Vagina (tissue), 2 donors: Measurements from ENCODE around the gene RASSF8.

ENCODE experiments used
- CTCF ChIP-seq, 3 experiments: fragments of 450-650 bp in 2 of 3; fragments of 200-600 bp in 1 of 3; sonication (generic) in 1 of 3; IDR thresholded peaks; one replicate each; pipeline ENCODE4 v1.5.1; 2017 to 2019; ENCODE audit warnings: antibody characterized with exemption in 3 of 3, mild to moderate bottlenecking in 2 of 3, moderate library complexity in 2 of 3
- POLR2A ChIP-seq, 2 donors: fragments of 450-650 bp; IDR thresholded peaks; one replicate each; pipeline ENCODE4 v1.6.1; 2017; ENCODE audit warnings: antibody characterized with exemption in 2 of 2, mild to moderate bottlenecking in 2 of 2, moderate library complexity in 2 of 2

DNA sequence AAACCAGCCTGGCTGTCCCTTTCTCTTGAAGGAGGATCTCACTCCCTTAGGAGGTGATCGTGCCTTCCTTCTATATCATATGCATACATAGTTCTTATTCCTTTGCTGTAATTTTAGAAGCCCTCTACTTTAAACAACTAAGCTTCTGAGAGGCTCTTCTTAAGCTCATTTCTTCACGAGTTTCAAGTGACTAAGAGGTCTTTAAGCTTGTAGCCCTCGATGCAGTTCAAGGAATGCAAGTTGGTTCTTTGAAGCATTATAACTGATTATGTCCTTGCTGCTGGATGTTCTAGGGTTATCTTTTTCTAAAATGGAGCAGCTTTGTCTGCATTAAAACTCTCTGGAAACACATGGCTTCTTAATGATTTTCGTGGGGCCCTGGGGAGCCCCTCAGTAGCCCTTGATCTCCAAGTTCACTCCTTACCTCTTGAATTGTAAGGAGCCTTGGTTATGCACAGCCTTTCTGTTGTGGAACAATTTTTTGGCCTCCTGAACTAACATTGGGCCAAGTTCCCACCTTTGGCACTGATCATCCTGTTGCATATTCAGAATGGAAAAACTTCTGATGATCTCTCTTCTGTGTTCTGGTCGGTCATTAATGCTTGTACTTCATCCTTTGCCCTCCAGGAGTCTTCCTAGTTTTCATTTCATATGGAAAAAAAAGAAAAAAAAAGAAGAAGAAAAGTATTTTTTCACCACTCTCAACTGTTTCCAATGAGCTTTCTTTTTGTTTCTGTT, 12.6 kb downstream of the RASSF8 start:
- TF ChIP-seq CTCF (IDR thresholded peaks at IDR 0.05): no peak
- TF ChIP-seq POLR2A (IDR thresholded peaks at IDR 0.05): no peak
